ENCODE measurements around the gene TXNDC16.

Gene TXNDC16

GRCh38 chr14:52395728-52396127, 156.6 kb downstream of the TXNDC16 start:
- no peak for DNase-seq (ENCODE audit: low read depth in 2 of 2, low spot score in 1 of 2)

GRCh38 chr14:52391881-52392615, 160.3 kb downstream of the TXNDC16 start:
- no peak for DNase-seq (ENCODE audit: low read depth in 2 of 2, low spot score in 1 of 2)
